Esophagus squamous epithelium (tissue), 4 donors: ENCODE results near the gene LIX1.

ENCODE experiments used
- CTCF ChIP-seq, 6 experiments: fragments of 450-650 bp in 4 of 6; fragments of 200-600 bp in 2 of 6; sonication (generic) in 2 of 6; IDR thresholded peaks; one replicate each; pipeline ENCODE4 v1.5.1; 2016 to 2019; ENCODE audit warnings: antibody characterized with exemption in 6 of 6, mild to moderate bottlenecking in 4 of 6, moderate library complexity in 4 of 6
- POLR2A ChIP-seq, 4 donors: fragments of 450-650 bp; IDR thresholded peaks; one replicate each; pipeline ENCODE4 v1.6.1; 2017; ENCODE audit warnings: antibody characterized with exemption in 4 of 4, mild to moderate bottlenecking in 4 of 4, moderate library complexity in 3 of 4

- TF ChIP-seq CTCF (IDR thresholded peaks at IDR 0.05) (no peak), POLR2A (IDR thresholded peaks at IDR 0.05) (no peak)
These were observed 29.8 kb upstream of the LIX1 start for GRCh38 chr5:97172227-97172626.
